HG02970 (cell line): Measurements from ENCODE around the gene UBE3C.

Experiments used
- ATAC-seq: cut with Tn5 transposase; IDR thresholded peaks from one replicate; pipeline ENCODE4 v1.9.1; 2021; ENCODE audit warnings: mild to moderate bottlenecking, moderate library complexity, moderate number of reproducible peaks; ENCODE audit not compliant: unreplicated experiment, low FRiP score

The UBE3C gene

DNA sequence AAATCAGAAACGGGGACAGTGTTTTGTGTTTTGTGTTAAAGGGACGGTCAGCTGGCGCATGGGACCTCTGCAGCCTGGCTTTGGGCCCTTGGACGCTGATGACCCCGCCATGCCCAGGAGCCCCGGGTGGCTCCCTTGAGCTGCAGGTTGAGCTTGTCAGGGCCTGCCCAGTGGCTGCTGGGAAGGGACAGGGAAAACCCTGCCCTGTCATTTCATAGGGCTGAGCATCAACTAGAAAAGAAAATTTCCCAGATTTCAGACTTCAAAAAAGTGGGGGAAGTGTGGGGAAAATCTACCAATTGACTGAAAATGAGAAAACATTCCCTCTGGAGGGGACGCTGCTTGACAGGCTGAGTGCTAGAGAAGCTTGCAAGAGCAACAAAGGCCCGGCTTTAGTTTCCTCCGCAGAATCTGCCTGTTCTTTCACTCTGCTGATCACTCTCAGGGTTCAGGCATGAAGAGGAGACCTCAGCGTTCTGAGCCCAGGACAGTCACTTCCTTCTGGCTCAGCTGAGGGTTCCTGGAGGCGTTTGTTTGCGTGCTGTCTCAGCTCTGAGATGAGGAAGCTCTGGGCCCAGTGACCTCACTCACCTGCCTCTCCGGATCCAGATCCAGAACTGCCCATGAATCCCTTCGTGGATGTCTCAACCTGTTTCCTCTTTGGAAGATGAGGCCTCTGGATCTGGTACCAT lies 179.4 kb downstream of the UBE3C start:
- no peak for ATAC-seq
